Subcutaneous adipose tissue (tissue), 4 donors: ENCODE measurements around the gene MCM9. TPM values are rescaled to one million over a fixed set of nuclear protein-coding genes. Genes with fewer than 3 reads are reported as not detected.

Source experiments
- CTCF ChIP-seq: fragments of 450-650 bp; IDR thresholded peaks from one replicate; pipeline ENCODE4 v1.5.1; 2016; ENCODE audit warnings: low read depth, mild to moderate bottlenecking, control low read depth, antibody characterized with exemption, moderate library complexity
- total RNA-seq, 4 donors: library from RNA; depleted of rRNA; stranded (reverse); fragments of >200 nt; gene quantifications; one replicate each; pipeline ENCODE4 v1.1.0, GENCODE V29; 2016

MCM9 gene
- total RNA-seq, 4 donors from 2014 or later = 14.1 to 26.4 (median 16.3) TPM

- TF ChIP-seq CTCF = no peak
Observed at GRCh38 chr6:118903691-118904090, 31.3 kb downstream of the MCM9 start.

DNA sequence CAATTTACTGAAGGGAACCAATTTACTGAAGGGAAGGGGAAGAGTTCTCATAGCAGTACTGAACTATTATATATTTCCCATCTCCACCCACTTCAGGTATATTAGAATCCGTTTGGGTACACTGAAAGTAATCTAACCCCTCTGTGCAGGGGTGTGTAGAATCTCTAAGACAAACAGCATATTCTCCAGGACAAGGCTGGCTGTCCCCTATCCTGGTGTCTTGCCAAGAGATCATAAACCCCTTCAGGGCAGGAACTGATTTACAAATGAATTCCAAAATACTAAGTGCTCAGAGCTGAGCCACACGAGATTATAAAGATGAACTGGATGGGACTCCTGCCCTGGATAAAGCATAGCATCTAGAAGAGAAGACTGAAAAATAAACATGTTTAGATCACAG, 31.8 kb downstream of the MCM9 start:
- TF ChIP-seq CTCF = no peak

GRCh38 chr6:118902726-118903125, 32.2 kb downstream of the MCM9 start:
- no peak for TF ChIP-seq CTCF

DNA sequence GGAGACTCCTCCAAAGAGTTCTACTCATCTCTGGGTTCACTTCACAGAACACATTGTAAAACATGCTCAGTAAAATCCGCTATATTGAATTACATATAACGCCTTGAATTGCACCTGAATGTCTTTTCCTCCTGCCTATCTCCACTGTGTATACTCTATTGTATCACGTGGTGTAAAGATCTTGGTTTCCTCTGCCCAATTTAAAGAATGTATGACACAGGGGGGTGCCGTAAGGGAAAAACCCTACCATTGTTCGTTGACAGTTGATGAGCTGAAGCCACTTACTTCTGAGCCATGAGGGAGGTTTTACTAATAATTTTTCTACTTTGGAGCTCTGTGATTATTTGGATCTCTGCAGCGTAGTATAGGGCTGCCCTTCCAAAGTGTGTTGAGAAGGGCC, 35.0 kb downstream of the MCM9 start:
- no peak for TF ChIP-seq CTCF

DNA sequence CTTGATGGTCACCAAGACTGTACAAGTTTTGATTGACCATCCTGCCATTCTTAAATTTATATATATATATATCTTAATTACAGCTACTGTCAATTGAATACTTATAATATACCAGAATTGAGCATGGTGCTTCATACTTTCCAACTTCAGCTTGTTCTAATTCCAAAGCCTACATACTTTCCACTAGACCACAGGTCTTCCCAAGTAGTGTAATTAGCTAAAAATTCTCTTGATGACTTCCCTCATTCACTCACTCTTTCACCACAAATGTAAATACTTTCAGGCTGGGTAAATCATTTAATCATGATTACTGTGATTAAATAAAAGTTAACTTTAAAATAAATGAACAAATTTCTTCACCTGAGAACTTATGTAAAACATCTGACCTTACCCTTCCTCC, 37.6 kb downstream of the MCM9 start:
- no peak for TF ChIP-seq CTCF

GRCh38 chr6:118896339-118897136, 38.4 kb downstream of the MCM9 start:
- no peak for TF ChIP-seq CTCF

DNA sequence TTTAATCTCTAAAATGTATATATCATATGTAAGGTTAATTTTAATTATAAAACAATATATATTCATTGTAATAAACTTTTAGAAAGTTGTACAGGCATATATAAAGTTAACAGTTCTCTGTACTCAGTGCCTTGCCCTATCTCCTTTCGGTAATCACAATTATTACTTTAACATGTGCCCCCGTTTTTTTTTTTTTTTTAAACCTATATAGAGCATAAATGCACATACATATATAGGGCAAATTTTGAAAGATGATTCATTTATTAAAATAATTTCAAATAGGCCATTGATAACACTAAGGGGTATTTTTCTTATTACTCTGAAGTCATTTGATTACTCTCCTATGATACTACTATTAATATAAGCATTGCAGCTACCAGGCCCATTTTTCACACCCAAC, 39.1 kb downstream of the MCM9 start:
- TF ChIP-seq CTCF = no peak
